OCI-M2 (cell line): ENCODE measurements around the gene MACROD1.

ENCODE experiments used
- DNase-seq: peaks from one replicate; lab custom pipeline; 2025; ENCODE audit not compliant: unreplicated experiment; lab: John Stamatoyannopoulos, UW

The MACROD1 gene

GRCh38 chr11:64165842-64166635, at the start of gene MACROD1:
TSS of gene MACROD1 (minus strand) at chr11:64166113. CDS start at chr11:64165994, 119 bp downstream.
- DNase-seq = no peak

DNA sequence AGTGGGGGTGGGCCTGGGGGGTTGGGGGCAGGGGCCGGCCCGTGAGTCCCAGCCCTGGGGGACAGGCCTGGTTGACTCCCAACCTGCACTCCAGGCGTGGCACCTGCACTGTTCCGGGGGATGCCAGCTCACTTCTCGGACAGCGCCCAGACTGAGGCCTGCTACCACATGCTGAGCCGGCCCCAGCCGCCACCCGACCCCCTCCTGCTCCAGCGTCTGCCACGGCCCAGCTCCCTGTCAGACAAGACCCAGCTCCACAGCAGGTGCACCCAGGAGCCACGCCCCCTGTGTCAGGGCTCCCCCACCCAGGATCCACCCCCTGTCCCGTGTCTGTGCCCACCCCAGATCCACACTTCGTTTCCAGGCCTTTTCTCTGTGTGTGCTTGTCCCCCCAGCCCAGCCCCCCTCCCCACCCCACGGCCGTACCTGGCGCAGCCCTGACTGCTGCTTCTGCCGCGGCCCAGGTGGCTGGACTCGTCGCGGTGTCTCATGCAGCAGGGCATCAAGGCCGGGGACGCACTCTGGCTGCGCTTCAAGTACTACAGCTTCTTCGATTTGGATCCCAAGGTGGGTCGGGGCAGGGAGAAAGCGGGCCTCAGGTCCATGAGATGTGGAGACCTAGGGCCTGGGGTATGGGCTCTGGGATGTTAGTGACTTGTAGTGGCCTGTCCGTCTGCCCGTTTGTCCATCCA, 45.4 kb upstream of the MACROD1 start:
- DNase-seq = no peak

- DNase-seq = no peak
Observed at GRCh38 chr11:64210301-64211020, 44.5 kb upstream of the MACROD1 start.

DNA sequence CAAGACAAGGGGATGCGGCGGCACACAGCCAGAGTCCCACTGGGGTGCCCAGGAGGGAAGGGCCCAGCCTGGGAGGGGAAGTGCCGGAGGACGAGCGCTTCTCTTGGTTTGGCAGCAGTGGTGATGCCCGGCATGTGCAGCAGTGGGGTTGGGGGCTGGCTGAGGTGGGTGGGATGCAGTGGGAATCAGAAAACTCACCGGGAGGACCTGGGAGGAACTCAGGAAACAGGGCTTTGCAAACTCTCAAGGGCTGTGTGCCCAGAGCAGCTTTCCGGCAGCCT, 43.6 kb upstream of the MACROD1 start:
- no peak for DNase-seq

- DNase-seq = no peak
Observed at GRCh38 chr11:64208796-64209562, 43.1 kb upstream of the MACROD1 start.

- no peak for DNase-seq
Observed at GRCh38 chr11:64208086-64208795, 42.3 kb upstream of the MACROD1 start.

DNA sequence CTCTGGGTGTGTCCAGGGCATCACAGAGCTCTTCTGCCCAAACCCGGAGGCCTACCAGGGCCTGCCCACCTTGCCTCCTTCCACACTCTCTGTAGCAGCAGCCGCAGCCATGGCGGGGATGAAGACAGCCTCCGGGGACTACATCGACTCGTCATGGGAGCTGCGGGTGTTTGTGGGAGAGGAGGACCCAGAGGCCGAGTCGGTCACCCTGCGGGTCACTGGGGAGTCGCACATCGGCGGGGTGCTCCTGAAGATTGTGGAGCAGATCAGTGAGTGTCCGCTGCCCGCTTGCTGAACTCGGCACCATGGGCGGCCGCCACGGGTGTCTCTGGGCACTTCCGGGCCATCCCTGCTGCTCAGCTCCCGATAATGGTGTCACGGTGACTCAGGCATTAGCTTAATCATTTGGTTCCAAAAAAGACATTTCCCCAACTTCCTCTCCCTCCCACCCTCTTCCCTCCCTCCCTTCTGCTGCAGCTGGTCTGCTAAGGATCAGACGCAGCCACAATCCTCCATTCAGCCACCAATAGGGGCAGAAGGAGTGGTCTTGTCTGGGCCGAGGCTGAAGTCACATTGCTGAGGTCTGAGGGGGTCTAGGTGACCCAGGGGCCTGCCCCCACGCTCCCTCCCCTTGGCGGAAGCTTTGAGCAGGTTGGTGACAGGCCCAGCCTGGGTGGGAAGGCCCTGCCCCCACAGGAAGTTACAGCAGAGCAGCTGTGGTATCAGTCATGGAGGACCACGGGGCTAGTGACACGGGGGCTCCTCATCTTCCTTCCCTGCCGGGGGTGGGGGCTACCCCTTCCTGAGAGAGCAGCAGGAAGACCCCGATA, 41.6 kb upstream of the MACROD1 start:
- DNase-seq = peak; percentile 53

DNA sequence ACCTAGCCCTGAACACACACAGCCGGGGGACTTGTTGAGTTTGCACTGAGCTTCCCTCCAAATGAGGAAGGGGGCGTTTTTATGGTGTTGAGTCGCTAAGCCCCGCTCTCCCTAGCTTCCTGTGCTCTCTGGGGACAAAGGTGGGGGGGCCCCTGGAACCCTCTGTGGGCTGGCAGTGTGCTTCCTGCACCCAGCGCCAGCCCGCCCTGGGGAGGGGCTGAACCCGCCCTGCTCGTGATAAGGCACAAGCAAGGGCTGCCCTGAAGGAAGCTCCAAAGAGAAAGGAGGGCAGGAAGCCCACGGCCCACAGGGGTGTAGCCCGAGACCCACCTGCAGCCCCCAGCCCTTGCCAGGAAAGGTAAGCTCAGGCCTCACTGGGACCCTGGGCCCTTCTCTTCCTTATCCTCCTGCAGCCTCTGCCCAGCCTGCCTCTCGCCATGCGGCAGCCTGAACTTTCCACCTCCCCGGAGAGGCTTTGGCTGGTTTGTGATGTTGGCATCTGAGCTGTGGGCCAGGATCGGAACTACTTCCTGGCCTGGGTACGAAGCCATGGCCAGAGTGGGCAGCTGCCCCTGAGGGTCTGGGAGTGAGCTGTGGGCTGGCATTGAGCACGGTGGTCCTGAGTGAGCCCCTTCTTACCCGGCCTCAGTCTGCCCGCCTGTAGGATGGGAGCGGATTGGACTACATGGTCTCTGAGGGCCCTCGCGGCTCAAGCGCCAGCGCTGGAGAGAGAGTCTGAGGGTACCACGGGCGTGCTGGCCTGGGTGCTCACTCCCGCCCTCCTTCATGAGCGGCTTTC, 40.7 kb upstream of the MACROD1 start, which contains the start of gene FERMT3:
Gene FERMT3 (plus strand): TSS at position 265 of the 799 bp plus-strand sequence. CDS start 644 bp downstream, outside the sequence.
- DNase-seq = no peak

- DNase-seq = peak; percentile 44
Observed at GRCh38 chr11:64204464-64204989, 38.6 kb upstream of the MACROD1 start.

- DNase-seq = no peak
Observed at GRCh38 chr11:64204080-64204440, 38.1 kb upstream of the MACROD1 start.

- DNase-seq = no peak
Observed at GRCh38 chr11:64203421-64204079, 37.6 kb upstream of the MACROD1 start.

GRCh38 chr11:64202992-64203391, 37.1 kb upstream of the MACROD1 start:
- no peak for DNase-seq

GRCh38 chr11:64201543-64201942, 35.6 kb upstream of the MACROD1 start:
- DNase-seq = no peak

- no peak for DNase-seq
Observed at GRCh38 chr11:64198511-64198910, 32.6 kb upstream of the MACROD1 start.

GRCh38 chr11:64196626-64197025, 30.7 kb upstream of the MACROD1 start:
- no peak for DNase-seq

- no peak for DNase-seq
Observed at GRCh38 chr11:64192434-64192833, 26.5 kb upstream of the MACROD1 start.

GRCh38 chr11:64186492-64187165, 20.7 kb upstream of the MACROD1 start:
- no peak for DNase-seq
